ENCODE results near the gene APOLD1.
"Not testable (repeated sequence)": the region's sequence is repeated elsewhere in the genome, so short reads cannot be mapped to it uniquely, and the experiment has no call there.

APOLD1 gene

GRCh38 chr12:12784911-12785814 is at the start of gene APOLD1:
TSS of gene APOLD1 (plus strand) at chr12:12785659. CDS start at chr12:12785692, 33 bp downstream.
- no peak for DNase-seq (ENCODE audit: low read depth in 1 of 2, low spot score in 1 of 2)

GRCh38 chr12:12736759-12737676 is 48.4 kb upstream of the APOLD1 start:
- no peak for DNase-seq (ENCODE audit: low read depth in 1 of 2, low spot score in 1 of 2)

- DNase-seq (ENCODE audit: low read depth in 1 of 2, low spot score in 1 of 2): not testable (repeated sequence)
Measured at GRCh38 chr12:12738152-12738551, 47.3 kb upstream of the APOLD1 start.

- DNase-seq (ENCODE audit: low read depth in 1 of 2, low spot score in 1 of 2): no peak
Measured at GRCh38 chr12:12741660-12742059, 43.8 kb upstream of the APOLD1 start.

- no peak for DNase-seq (ENCODE audit: low read depth in 1 of 2, low spot score in 1 of 2)
Measured at GRCh38 chr12:12744546-12745305, 40.7 kb upstream of the APOLD1 start.

- no peak for DNase-seq (ENCODE audit: low read depth in 1 of 2, low spot score in 1 of 2)
Measured at GRCh38 chr12:12745576-12746211, 39.8 kb upstream of the APOLD1 start.

GRCh38 chr12:12747278-12747677 is 38.2 kb upstream of the APOLD1 start:
- no peak for DNase-seq (ENCODE audit: low read depth in 1 of 2, low spot score in 1 of 2)

- no peak for DNase-seq (ENCODE audit: low read depth in 1 of 2, low spot score in 1 of 2)
Measured at GRCh38 chr12:12748044-12748443, 37.4 kb upstream of the APOLD1 start.

- DNase-seq (ENCODE audit: low read depth in 1 of 2, low spot score in 1 of 2): no peak
Measured at GRCh38 chr12:12749433-12749832, 36.0 kb upstream of the APOLD1 start.

- no peak for DNase-seq (ENCODE audit: low read depth in 1 of 2, low spot score in 1 of 2)
Measured at GRCh38 chr12:12755923-12756322, 29.5 kb upstream of the APOLD1 start.

- no peak for DNase-seq (ENCODE audit: low read depth in 1 of 2, low spot score in 1 of 2)
Measured at GRCh38 chr12:12757121-12757520, 28.3 kb upstream of the APOLD1 start.

GRCh38 chr12:12759234-12759915 is 26.1 kb upstream of the APOLD1 start:
- no peak for DNase-seq (ENCODE audit: low read depth in 1 of 2, low spot score in 1 of 2)

GRCh38 chr12:12764824-12765223 is 20.6 kb upstream of the APOLD1 start:
- DNase-seq (ENCODE audit: low read depth in 1 of 2, low spot score in 1 of 2): no peak

GRCh38 chr12:12770262-12770661 is 15.2 kb upstream of the APOLD1 start:
- DNase-seq (ENCODE audit: low read depth in 1 of 2, low spot score in 1 of 2): no peak

GRCh38 chr12:12774791-12775190 is 10.7 kb upstream of the APOLD1 start:
- no peak for DNase-seq (ENCODE audit: low read depth in 1 of 2, low spot score in 1 of 2)

- DNase-seq (ENCODE audit: low read depth in 1 of 2, low spot score in 1 of 2): no peak
Measured at GRCh38 chr12:12776261-12776660, 9.2 kb upstream of the APOLD1 start.

GRCh38 chr12:12777092-12777491 is 8.4 kb upstream of the APOLD1 start:
- DNase-seq (ENCODE audit: low read depth in 1 of 2, low spot score in 1 of 2): no peak

- DNase-seq (ENCODE audit: low read depth in 1 of 2, low spot score in 1 of 2): no peak
Measured at GRCh38 chr12:12779007-12779406, 6.5 kb upstream of the APOLD1 start.

GRCh38 chr12:12779529-12779928 is 5.9 kb upstream of the APOLD1 start:
- DNase-seq (ENCODE audit: low read depth in 1 of 2, low spot score in 1 of 2): no peak

GRCh38 chr12:12784116-12784515 is 1.3 kb upstream of the APOLD1 start:
- no peak for DNase-seq (ENCODE audit: low read depth in 1 of 2, low spot score in 1 of 2)
